Activated naive CD4-positive, alpha-beta T cell (primary cell): Measurements from ENCODE around the gene KMT2D.

Experiments used
- DNase-seq, 4 experiments: peaks; one replicate each; lab custom pipeline; 2025; lab: John Stamatoyannopoulos, UW

Gene KMT2D

DNA sequence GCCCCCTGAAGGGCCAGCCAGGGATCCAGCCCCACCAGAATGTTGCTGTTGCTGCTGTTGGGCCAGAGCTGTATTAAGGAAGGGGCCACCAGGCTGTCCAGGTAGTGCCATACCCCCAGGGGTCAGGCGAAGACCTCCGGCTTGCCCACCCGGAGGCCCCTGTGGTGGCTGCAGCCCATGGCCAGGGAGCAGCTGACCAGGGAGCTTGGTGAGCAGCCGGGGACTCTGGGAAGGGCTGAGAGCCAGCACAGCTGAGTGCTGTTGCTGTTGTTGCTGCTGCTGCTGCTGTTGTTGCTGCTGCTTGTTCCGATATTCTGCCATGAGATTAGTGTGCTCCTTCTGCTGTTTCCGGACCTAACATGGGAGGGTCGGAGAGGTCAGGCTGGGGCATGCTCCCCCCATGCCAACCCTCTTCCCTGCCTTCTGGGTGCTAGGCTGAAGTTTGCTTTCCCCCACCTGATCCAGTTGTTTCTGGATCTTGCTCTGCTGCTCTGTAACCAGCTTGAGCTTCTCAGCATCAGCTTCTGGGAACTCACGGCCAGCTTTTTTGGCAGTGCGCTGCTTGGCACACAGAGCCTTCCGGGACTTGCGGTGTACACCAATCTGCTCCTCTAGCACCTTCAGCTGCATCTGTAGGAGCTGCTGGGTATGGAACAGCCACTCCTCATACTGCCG, 26.8 kb downstream of the KMT2D start:
- DNase-seq: no peak

GRCh38 chr12:49032679-49033447, 27.7 kb downstream of the KMT2D start:
- no peak for DNase-seq

GRCh38 chr12:49032276-49032675, 28.3 kb downstream of the KMT2D start:
- no peak for DNase-seq

DNA sequence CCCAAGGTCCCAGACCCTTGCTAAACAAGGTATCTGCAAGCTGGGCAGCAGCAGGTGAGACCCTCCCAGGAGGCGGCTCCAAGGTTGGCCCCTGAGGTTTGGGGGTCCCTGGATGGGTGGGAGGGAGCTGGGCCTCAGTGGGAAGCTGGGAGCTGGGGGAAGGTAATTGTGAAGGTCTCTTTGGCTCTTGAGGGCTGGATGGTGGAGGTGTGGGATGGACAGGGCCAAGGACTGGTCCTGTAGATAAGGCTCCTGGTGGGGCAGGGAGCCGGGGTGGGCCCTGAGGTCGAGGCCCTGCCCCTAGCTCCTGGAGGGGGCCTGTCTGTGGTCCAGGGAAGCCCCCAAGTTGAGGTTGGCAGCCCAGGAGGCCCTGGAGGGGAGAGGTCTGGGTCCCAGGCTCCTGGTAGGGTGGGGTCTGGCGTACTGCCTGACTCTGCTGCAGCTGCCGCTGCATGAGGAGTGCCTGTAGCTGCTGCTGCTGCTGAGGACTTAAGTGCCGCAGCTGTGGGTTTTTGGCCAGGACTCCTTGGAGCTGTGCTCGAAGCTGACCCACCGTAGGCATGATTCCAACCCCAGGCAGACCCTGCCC, 28.9 kb downstream of the KMT2D start:
- DNase-seq: no peak

- DNase-seq: no peak
Measured at GRCh38 chr12:49030714-49031572, 29.7 kb downstream of the KMT2D start.

- DNase-seq: no peak
Measured at GRCh38 chr12:49030119-49030518, 30.5 kb downstream of the KMT2D start.

DNA sequence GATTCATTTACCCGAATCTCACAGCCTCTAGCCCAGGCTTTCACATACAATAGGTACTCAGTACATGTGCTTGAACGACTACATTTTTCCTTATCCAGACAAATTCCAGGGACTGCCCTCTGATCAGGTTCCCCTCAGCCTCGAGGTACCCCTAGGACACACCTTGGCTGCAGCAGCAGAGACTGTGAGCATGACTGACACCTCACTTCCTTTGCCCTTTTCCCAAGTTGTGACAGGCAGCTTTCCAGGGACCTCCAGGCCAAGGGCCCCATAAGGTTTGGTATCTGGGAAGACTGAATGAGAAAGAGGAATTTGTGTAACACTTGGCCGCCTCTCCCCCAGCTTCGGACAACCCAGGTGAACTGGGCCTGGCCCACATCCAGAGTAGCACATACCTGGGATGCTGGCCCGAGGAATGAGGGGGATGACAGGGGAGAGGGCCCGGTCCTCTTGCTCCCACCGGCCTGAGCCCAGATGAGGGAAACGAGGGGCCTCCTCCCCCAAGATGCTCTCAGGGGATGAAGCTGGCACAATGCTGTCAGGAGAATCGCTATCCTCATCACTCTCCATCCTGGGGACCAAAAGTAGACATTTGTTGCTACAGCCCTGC, 31.8 kb downstream of the KMT2D start:
- no peak for DNase-seq

GRCh38 chr12:49027846-49028555, 32.6 kb downstream of the KMT2D start:
- DNase-seq: no peak

GRCh38 chr12:49026678-49027480, 33.7 kb downstream of the KMT2D start:
- no peak for DNase-seq

DNA sequence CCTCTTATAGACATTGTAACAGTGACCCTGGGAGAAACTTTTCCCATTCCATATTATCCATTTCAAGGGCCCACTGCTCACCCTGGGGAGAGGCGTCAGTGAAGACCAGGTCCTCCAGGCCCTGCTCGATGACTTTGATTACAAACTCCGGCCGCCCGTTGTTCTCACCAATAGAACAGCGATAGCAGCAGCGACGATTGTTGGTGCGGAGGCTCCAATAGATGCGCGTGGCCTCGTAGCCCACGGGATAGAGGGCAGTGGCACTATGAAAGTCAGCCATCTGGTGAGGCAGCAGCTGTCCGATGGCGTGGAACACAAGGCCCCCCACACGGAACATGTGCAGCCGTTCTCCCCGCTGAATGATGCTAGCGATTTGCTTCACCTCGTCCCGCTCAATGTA, 34.5 kb downstream of the KMT2D start:
- DNase-seq: no peak

DNA sequence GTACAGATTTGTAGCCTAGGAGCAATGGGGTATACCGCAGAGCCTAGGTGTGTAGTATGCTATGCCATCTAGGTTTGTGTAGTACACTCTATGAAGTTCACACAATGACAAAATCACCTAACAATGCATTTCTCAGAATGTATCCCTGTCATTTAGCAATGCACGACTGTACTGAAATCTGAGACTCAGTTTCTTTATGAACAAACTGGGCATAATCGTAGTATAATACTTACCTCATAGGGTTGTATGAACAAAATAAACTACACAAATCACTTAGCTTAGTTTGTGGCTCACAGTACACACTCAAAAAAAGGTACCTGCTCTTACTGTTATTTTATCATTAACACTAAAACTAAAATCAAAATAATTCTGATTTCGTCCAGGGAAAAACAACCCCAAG, 35.1 kb downstream of the KMT2D start:
- DNase-seq: no peak

DNA sequence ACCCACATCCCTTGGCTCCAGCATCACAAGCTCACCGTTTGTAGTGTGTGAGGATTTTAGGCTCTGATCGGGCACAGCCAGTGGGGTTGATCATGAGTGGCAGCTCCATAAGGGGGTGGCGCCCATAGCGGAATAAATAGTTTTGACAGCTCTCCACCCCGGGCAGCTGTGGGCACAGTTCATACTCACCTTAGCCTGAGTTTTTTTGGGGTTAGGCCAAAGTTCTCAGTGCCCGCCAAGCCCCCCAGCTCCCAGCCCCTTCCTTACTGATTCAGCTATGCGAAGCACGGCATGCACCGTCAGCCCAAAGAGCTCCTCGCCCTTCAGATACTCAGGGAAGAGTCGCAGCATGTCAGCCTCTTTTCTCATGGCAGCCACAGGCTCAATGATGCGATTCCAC, 36.1 kb downstream of the KMT2D start:
- DNase-seq: no peak

DNA sequence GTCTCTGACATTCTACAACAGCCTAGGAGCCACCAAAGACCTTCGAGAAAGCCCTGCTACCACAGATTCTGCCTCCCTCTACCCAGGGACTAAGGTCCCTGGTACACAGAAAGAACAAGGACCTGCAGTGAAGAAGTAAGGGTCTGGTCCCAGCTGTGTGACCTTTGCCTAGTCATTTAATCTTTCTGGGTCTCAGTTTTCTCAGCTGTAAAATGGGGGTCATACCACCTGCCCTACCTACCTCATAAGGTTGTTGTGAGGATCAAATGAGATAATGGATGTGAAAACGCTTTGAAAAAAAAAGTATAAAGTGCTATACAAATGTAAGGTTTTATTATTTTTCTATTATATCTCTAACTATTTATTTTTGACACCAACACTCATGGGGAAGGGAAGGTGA, 36.8 kb downstream of the KMT2D start:
- DNase-seq: no peak

DNA sequence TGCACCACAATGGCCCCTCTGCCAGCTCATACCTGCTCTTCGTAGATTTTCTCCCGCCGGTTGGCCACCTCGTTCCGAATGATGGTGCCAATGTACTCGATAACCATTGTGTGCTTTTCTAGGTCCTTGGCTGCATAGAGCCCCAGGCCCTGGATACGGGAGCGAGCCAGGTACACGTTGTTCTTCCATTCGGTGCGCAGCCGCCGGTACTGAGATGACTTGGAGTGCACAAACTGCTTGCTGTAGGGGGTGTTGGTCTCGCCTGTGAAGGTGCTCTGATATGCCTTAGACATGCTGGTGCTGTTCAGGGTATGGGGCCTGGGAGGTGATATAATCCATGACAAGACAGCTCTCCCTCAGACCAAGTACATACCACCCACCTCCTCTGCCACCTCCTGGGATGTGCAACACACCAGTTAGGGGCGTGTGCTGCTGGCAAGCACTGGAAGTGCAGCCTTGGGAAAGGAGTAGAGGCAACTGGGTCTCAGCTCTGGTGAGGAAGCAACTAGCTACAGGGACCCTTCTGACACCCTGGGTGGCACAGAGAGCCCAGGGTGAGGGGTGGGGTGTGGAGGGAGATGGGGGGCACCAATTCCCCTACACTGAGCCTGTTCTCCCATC, 37.9 kb downstream of the KMT2D start:
- no peak for DNase-seq

DNA sequence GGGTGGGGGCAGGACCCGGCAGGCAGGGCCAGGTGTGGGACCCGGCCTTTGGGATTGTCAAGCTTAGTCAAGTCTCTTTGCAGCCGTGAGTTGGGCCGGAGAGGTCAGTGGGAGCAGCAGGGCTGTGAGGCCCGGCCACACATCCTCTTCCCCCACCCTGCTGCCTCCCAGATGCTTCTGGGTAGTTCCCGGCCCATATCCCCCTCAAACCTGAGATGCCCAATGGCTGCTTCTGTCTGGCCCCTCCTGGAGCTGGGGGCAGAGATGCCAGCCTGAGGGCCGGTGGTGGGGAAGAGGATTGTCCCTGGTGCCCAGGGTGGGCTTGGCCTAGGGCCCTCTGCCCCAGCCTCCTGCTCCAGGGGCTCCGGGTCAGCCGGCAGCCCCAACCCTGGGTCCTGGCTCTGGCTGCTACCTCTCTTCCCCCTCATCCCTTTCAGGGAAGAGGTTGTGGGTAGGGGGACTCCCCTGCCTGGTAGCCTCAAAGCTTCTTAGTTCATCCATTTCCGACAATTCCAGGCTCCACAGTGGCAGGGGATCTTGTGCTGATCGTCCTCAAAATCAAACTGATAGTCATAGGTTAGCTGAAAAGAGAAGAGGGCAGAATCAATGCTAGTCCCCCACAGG, 39.2 kb downstream of the KMT2D start:
- DNase-seq: no peak

DNA sequence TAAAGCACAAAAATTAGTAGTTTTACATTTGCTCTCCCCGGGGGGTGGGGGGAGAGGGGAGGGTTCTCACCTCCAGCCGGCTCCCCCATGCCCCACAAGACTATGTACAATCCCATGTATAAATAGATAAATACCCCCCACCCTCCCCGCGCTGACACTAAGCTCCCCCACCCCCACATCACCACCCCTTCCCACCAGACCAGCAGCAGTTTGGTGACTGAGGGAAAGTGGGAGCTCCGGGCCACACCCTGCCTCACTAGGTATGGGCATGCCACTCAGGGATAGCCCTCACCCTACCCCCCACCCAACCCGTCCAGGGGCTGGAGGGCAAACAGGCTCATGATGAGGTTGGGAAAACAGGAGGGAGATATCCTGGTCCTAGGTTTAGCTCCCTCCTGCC, 40.2 kb downstream of the KMT2D start:
- no peak for DNase-seq

- no peak for DNase-seq
Measured at GRCh38 chr12:49019443-49020324, 40.9 kb downstream of the KMT2D start.

- DNase-seq: no peak
Measured at GRCh38 chr12:49019120-49019430, 41.5 kb downstream of the KMT2D start.
